GM21390 (cell line): ENCODE measurements around the gene CYGB.

Experiments
- ATAC-seq: cut with Tn5 transposase; IDR thresholded peaks from one replicate; pipeline ENCODE4 v1.9.1; 2021; ENCODE audit not compliant: unreplicated experiment

The CYGB gene

DNA sequence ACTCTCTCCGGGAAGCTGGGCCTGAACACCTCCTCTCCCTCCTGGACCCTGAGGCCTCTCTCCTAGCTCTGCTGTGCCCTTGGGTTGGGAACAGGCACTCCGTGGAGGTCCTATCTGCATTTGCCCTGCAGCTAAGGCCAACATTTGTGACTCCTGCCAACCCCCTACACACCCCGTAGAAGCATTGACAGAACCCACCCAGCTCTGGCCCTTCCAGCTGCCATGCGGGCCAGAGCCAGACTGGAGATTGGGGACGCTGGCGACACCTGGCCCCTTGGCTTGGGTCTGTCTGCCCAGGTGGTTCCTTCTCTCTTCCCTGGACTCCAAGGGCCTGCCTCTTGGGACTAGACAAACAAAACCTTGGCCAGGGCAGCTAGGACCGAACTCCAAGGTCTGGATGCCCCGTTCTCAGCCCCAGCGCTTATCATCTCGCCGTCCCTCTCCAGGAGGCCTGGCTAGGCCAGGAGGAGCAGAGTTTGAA lies 35.6 kb downstream of the CYGB start:
- no peak for ATAC-seq

DNA sequence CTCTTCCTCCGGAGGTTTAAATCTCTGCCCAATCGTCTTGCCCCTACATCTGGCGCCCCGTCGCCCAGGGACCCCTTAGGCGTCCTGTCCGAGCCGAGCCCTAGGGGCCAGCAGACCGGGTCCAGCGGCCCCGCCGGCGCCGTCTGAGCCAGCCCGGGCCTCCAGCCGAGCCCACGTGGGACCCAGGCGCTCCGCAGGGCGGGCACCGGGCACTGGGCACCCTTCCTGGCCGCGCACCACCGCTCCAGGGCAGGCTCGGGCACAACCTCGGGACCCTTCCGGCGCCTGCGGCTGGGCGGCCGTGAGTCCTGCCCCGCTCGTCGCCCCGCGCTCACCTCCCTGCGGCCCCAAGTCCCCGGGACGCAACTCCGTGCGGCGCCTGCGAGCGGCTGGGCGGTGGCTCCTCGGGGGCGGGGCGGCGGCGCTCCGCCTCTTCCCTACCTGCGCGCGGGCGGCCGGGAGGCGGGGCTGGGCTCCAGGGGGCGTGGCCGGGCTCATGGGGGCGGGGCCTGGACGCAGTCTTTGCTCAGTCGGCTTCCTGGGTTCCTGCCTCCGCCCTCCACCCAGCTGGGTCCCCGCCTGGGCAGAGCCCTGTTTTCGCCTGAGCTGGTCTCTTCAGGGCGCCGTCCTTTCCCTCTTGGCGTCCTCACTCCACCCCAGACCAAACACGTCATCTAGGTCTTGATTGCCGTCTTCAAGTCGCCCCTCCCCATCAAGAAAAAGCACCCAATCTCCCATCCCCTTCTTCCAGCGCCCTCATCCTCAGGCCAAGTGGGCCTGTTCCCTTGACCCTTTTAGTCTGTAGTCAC lies 36.3 kb downstream of the CYGB start, which contains the start of gene RHBDF2:
Gene RHBDF2, minus strand, starts transcription at position 406 of the 809 bp plus-strand sequence. CDS start 19,899 bp downstream, outside the sequence.
- peak; percentile 64 for ATAC-seq

- no peak for ATAC-seq
Observed at GRCh38 chr17:76500747-76501017, 36.8 kb downstream of the CYGB start.

DNA sequence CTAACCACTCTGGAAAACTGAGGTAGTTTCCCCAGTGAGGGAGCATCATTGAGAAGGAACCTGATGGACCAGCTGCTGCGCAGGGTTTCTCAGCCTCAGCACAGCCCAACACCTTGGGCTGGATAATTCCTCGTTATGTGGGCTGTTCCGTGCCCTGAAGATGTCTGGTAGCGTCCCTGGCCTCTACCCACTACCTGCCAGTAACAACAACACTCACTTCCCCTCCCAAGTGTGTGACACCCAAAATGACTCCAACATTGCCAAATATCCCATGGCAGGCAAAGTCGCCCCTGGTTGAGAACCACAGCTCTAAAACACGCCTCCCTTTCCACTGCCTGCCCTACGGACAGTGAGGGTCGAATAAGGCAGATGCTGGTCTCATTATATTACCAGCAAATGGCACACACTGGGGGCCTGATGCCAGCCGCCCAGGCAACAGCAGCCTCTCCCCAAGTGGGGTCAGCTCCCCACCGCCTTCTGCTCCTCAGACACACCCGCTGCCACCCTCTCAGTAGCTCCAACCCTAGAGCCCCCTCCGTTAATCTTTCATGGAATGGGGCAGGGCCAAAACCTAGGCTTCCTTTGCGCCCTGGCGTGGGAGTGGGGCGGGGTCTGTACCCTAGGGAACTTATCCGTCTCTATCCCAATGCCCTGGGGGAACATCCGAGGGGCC lies 37.3 kb downstream of the CYGB start:
- ATAC-seq: no peak

DNA sequence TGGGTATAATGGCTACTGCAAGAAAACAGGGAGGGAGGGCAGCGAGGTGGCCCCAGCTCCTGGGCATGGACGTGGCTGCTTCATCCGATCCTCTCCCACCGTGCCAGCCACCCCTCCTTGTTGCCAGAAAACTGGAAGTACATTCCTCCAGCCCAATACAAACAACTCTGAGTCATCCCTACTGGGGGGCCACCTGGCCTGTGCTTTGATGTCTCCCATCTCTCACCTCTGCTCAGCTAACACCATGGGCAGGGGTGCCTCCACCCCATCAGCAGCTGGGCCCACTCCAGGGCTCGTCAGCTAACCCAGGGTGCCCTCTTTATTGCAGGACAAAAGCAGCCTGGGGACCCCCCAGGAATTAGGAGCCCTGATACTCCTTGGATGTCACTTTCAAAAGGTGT lies 38.2 kb downstream of the CYGB start:
- no peak for ATAC-seq

DNA sequence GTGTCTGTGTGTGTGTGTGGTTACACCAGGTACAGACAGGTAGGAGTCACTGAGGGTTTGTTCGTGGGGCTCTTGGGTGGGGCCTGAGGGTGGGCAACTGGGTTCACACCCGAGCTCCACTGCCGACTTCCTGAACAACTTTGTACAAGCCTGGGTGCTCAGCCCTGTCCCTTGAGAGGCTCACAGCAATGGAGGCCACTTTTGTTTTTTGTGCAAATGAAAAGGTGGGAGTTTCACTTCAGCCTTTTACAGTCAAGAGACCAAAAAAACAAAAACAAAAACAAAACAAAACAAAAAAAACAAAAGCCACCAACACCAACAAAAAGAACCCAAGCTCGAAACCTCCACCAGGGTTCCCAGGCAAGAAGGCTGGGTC lies 38.6 kb downstream of the CYGB start:
- no peak for ATAC-seq

GRCh38 chr17:76497979-76498875 lies 39.3 kb downstream of the CYGB start:
- no peak for ATAC-seq

GRCh38 chr17:76497699-76497978 lies 39.9 kb downstream of the CYGB start:
- ATAC-seq: no peak

GRCh38 chr17:76496464-76496863 lies 41.0 kb downstream of the CYGB start:
- no peak for ATAC-seq

GRCh38 chr17:76495663-76496400 lies 41.7 kb downstream of the CYGB start:
- no peak for ATAC-seq

DNA sequence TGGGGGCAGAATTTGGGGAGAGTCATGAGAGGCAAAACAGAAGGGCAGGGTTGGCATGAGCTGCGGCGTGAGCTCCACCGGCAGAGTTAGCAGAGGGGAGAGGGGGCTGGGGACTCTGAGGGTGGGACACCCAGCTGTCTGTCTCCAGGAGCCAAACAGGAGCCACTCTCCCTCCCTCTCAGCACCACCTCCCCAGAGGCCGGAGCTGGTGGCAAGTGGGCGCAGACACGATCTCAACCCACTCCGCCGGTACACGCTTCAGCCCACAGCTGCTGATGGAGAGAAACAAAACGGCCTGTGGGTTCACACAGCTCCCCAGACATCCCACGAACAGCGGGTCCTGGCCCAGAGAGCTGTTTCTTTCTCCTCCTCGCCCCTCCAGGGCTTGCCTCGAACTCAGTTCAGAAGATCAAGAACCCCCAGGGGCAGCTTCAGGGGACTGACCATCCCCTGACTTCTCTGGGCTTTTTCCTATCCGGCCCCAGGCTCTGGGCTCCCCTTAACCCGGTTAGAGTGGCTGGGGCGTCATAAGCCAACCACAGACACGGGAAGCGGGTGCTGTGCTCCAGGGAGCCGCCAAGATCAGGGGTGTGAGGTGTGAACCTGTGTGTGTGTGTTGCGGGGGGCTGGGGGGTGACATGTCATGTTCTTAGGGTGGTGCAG lies 43.9 kb downstream of the CYGB start:
- peak; percentile 12 for ATAC-seq

- peak; percentile 33 for ATAC-seq
Observed at GRCh38 chr17:76492989-76493501, 44.5 kb downstream of the CYGB start.

GRCh38 chr17:76492123-76492988 lies 45.2 kb downstream of the CYGB start:
- ATAC-seq: peak; percentile 36

GRCh38 chr17:76491271-76492122 lies 46.0 kb downstream of the CYGB start:
- ATAC-seq: peak; percentile 8

DNA sequence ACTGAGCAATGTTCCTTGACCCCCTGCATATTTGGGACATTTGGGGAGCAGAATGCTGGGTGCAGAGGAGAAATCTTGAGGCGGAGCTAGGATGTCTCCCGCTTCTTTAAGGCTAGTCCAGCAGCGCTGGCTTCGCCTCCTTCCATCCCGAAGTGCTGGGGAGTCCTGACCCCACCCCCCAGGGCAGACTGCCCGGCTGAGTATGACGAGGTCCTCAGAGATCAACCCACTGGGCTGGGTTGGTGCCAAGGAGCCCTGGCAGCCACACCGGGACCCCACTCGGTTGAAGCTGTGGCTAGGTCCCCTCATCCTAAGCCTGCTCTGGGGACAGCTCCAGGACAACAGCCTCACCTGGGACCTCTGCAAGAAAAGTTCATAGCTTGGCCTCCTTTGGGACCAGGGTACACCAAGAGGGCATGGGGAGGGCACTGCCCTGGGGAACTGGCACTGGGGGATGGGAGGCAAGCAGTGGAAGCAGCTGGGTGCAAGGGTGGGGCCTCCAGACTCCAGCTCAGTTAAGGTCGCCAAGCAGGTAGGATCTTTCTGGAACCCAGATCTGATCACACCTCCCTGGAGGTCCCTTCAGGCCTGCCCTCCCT lies 47.3 kb downstream of the CYGB start:
- no peak for ATAC-seq

GRCh38 chr17:76487451-76488192 lies 49.9 kb downstream of the CYGB start:
- no peak for ATAC-seq

- no peak for ATAC-seq
Observed at GRCh38 chr17:76485569-76485968, 51.9 kb downstream of the CYGB start.
